ENCODE results near the gene CGB7.

CGB7 gene

GRCh38 chr19:49098795-49099194, 41.2 kb upstream of the CGB7 start:
- TF ChIP-seq, protein P1, sequence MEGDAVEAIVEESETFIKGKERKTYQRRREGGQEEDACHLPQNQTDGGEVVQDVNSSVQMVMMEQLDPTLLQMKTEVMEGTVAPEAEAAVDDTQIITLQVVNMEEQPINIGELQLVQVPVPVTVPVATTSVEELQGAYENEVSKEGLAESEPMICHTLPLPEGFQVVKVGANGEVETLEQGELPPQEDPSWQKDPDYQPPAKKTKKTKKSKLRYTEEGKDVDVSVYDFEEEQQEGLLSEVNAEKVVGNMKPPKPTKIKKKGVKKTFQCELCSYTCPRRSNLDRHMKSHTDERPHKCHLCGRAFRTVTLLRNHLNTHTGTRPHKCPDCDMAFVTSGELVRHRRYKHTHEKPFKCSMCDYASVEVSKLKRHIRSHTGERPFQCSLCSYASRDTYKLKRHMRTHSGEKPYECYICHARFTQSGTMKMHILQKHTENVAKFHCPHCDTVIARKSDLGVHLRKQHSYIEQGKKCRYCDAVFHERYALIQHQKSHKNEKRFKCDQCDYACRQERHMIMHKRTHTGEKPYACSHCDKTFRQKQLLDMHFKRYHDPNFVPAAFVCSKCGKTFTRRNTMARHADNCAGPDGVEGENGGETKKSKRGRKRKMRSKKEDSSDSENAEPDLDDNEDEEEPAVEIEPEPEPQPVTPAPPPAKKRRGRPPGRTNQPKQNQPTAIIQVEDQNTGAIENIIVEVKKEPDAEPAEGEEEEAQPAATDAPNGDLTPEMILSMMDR (conservative IDR thresholded peaks at IDR 0.05; ENCODE audit: low read depth, low read length), result no peak
- no peak for DNase-seq (ENCODE audit: low read depth)
- H3K4me3 ChIP-seq (ENCODE audit: low read depth, low read length), result no peak overlapping the region

- TF ChIP-seq, protein P1 (conservative IDR thresholded peaks at IDR 0.05; ENCODE audit: low read depth, low read length), result peak; percentile 98
- no peak overlapping the region for H3K4me3 ChIP-seq (ENCODE audit: low read depth, low read length)
- DNase-seq (ENCODE audit: low read depth), result peak; percentile 84
Measured at GRCh38 chr19:49097453-49098288, 40.1 kb upstream of the CGB7 start.

- TF ChIP-seq, protein P1 (conservative IDR thresholded peaks at IDR 0.05; ENCODE audit: low read depth, low read length), result no peak
- H3K4me3 ChIP-seq (ENCODE audit: low read depth, low read length), result no peak overlapping the region
- no peak for DNase-seq (ENCODE audit: low read depth)
Measured at GRCh38 chr19:49094505-49095482, 37.2 kb upstream of the CGB7 start.

DNA sequence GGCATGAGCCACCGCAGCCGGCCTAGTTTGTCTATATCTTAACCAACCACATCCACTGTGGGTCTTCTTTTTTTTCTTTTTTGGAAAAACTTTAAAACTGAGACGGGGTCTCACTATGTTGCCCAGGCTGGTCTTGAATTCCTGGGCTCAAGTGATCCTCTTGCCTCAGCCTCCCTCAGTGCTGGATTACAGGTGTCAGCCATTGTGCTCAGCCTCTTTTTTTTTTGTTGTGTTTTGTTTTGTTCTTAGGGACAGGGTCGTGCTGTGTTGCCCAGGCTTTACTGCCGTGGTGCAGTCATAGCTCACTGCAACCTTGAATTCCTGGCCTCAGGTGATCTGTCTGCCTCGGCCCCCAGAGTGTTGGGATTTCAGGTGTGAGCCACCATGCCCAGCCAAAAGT, 35.1 kb upstream of the CGB7 start:
- TF ChIP-seq, protein P1 (conservative IDR thresholded peaks at IDR 0.05; ENCODE audit: low read depth, low read length), result no peak
- DNase-seq (ENCODE audit: low read depth), result no peak
- no peak overlapping the region for H3K4me3 ChIP-seq (ENCODE audit: low read depth, low read length)

- no peak overlapping the region for H3K4me3 ChIP-seq (ENCODE audit: low read depth, low read length)
- TF ChIP-seq, protein P1 (conservative IDR thresholded peaks at IDR 0.05; ENCODE audit: low read depth, low read length), result no peak
- DNase-seq (ENCODE audit: low read depth), result no peak
Measured at GRCh38 chr19:49091391-49092038, 34.0 kb upstream of the CGB7 start.

DNA sequence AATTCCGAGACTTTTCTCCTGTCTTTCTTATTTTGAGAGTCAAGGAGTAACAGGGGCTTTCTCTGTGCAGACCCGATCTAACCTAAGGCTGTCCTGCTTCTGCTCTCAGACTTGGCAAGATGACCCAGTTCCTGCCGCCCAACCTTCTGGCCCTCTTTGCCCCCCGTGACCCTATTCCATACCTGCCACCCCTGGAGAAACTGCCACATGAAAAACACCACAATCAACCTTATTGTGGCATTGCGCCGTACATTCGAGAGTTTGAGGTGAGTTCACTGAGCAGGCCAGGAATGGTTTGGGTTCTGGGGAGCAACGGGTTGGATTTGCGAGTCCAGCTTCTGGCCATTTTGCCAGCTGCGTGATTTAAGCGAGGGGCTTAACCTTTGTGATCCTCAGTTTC, 28.7 kb upstream of the CGB7 start:
- peak overlapping the region; percentile 74 for H3K4me3 ChIP-seq (ENCODE audit: low read depth, low read length)
- no peak for DNase-seq (ENCODE audit: low read depth)
- TF ChIP-seq, protein P1 (conservative IDR thresholded peaks at IDR 0.05; ENCODE audit: low read depth, low read length), result no peak
